Gastroesophageal sphincter (tissue), 4 donors: ENCODE data around the gene PARD6G. TPM values are rescaled to one million over a fixed set of nuclear protein-coding genes. Genes with fewer than 3 reads are reported as not detected.

ENCODE experiments used
- ATAC-seq: fragments of 150-250 bp; one replicate; pipeline ENCODE4 v1.9.1; 2016; ENCODE audit warnings: mild to moderate bottlenecking, moderate library complexity
- H3K27ac ChIP-seq, 4 donors: fragments of 200-600 bp; sonication (generic) in 3 of 4; 1 replicate in 3 of 4; 2 replicates in 1 of 4; pipeline ENCODE4 v1.5.1; 2016 to 2019
- H3K27me3 ChIP-seq: fragments of 200-600 bp; sonication (generic); one replicate; pipeline ENCODE4 v1.5.1; 2019
- H3K36me3 ChIP-seq, 2 donors: fragments of 200-600 bp; sonication (generic); one replicate each; pipeline ENCODE4 v1.5.1; 2019; ENCODE audit warnings: control low read depth in 1 of 2
- H3K4me1 ChIP-seq, 3 donors: fragments of 200-600 bp; sonication (generic); 1 replicate in 2 of 3; 2 replicates in 1 of 3; pipeline ENCODE4 v1.5.1; 2016 to 2019; ENCODE audit warnings: control low read depth in 2 of 3
- H3K4me3 ChIP-seq, 2 donors: fragments of 200-600 bp; sonication (generic); one replicate each; pipeline ENCODE4 v1.5.1; 2019; ENCODE audit warnings: mild to moderate bottlenecking in 1 of 2, moderate library complexity in 1 of 2
- H3K9me3 ChIP-seq, 3 donors: fragments of 200-600 bp; sonication (generic); one replicate each; pipeline ENCODE4 v1.5.1; 2017 to 2019; ENCODE audit warnings: control low read depth in 2 of 3
- CTCF ChIP-seq, 4 experiments: fragments of 200-600 bp in 2 of 4; fragments of 450-650 bp in 2 of 4; sonication (generic) in 1 of 4; IDR thresholded peaks; one replicate each; pipeline ENCODE4 v1.5.1; 2017 to 2019; ENCODE audit warnings: antibody characterized with exemption in 4 of 4, mild to moderate bottlenecking in 2 of 4, moderate library complexity in 2 of 4
- EP300 ChIP-seq: sonication (generic); formaldehyde crosslinking; IDR thresholded peaks from one replicate; pipeline ENCODE4 v1.6.1; 2017; ENCODE audit warnings: antibody characterized with exemption, mild to moderate bottlenecking
- POLR2A ChIP-seq, 2 donors: fragments of 450-650 bp; IDR thresholded peaks; one replicate each; pipeline ENCODE4 v1.6.1; 2017; ENCODE audit warnings: antibody characterized with exemption in 2 of 2, mild to moderate bottlenecking in 2 of 2, moderate library complexity in 1 of 2
- POLR2AphosphoS5 ChIP-seq: sonication (generic); formaldehyde crosslinking; IDR thresholded peaks from one replicate; pipeline ENCODE4 v1.6.1; 2017; ENCODE audit warnings: antibody characterized with exemption
- WGBS, 2 donors: methylation state at CpG; one replicate each; pipeline ENCODE4 v1.1.5; 2018; ENCODE audit warnings: low coverage in 1 of 2; 5-methylcytosine and 5-hydroxymethylcytosine counted together
- total RNA-seq, 4 donors: library from RNA; depleted of rRNA; stranded (reverse); fragments of >200 nt; gene quantifications; one replicate each; pipeline ENCODE4 v1.1.0, GENCODE V29; 2016

Gene PARD6G
- total RNA-seq, 4 donors from 2014 or later: 3.7 to 14.0 (median 8.6) TPM

GRCh38 chr18:80251700-80252099, 4.4 kb upstream of the PARD6G start:
- Histone ChIP-seq H3K27ac (no peak overlapping the region), H3K36me3 (no peaks in the 10 kb centered on the region), H3K4me1 (peaks cover 0 to 8% (median 0%) of the 10 kb centered on the region in 3 donors), H3K4me3 (no peak overlapping the region), H3K27me3 (no peaks in the 10 kb centered on the region), H3K9me3 (no peaks in the 10 kb centered on the region)
- ATAC-seq: no peak
- TF ChIP-seq EP300 (no peak), POLR2A (IDR thresholded peaks at IDR 0.05) (no peak), POLR2AphosphoS5 (no peak), CTCF (IDR thresholded peaks at IDR 0.05) (no peak)
- 80 to 100% methylated on average over 1 to 4 of the region's 5 CpGs for whole genome bisulfite sequencing, 2 donors

- Histone ChIP-seq H3K4me3 (no peak overlapping the region), H3K36me3 (no peaks in the 10 kb centered on the region), H3K27me3 (no peaks in the 10 kb centered on the region), H3K9me3 (no peaks in the 10 kb centered on the region), H3K4me1 (peaks cover 0 to 17% (median 4%) of the 10 kb centered on the region in 3 donors), H3K27ac (no peak overlapping the region)
- ATAC-seq: no peak
- TF ChIP-seq EP300: no peak
- no peak for TF ChIP-seq POLR2AphosphoS5
- TF ChIP-seq CTCF (IDR thresholded peaks at IDR 0.05): no peak
- no peak for TF ChIP-seq POLR2A (IDR thresholded peaks at IDR 0.05)
- 70 to 78% methylated on average over 5 of the region's 6 CpGs for WGBS, 2 donors
These were observed 3.5 kb upstream of the PARD6G start for GRCh38 chr18:80250740-80251364.

GRCh38 chr18:80249217-80250093, 2.1 kb upstream of the PARD6G start:
- WGBS, 2 donors: 68 to 75% methylated on average over 4 to 6 of the region's 7 CpGs
- no peaks in the 10 kb centered on the region for H3K9me3 ChIP-seq
- TF ChIP-seq POLR2A (IDR thresholded peaks at IDR 0.05): no peak
- no peak for TF ChIP-seq POLR2AphosphoS5
- TF ChIP-seq EP300: no peak
- no peak for TF ChIP-seq CTCF (IDR thresholded peaks at IDR 0.05)
- H3K27ac ChIP-seq: no peak overlapping the region
- H3K27me3 ChIP-seq: no peaks in the 10 kb centered on the region
- no peaks in the 10 kb centered on the region for H3K36me3 ChIP-seq
- H3K4me1 ChIP-seq: peaks cover 0 to 20% (median 6%) of the 10 kb centered on the region in 3 donors
- H3K4me3 ChIP-seq: no peak overlapping the region
- no peak for ATAC-seq

- no CpG with 5 or more reads among the region's 106 CpGs for WGBS, 2 donors
- Histone ChIP-seq H3K4me1 (peaks cover 0 to 20% (median 6%) of the 10 kb centered on the region in 3 donors), H3K4me3 (peak overlapping the region; percentile 77 to 89), H3K36me3 (no peaks in the 10 kb centered on the region), H3K27me3 (no peaks in the 10 kb centered on the region), H3K9me3 (no peaks in the 10 kb centered on the region), H3K27ac (peak overlapping the region in 3 of 4 donors; percentile 0 to 75 (median 51))
- TF ChIP-seq CTCF (IDR thresholded peaks at IDR 0.05) (no peak), POLR2AphosphoS5 (no peak)
- peak; percentile 20 for ATAC-seq
These were observed 595 bp downstream of the PARD6G start for GRCh38 chr18:80246445-80247392.
